Subcutaneous adipose tissue (tissue), 4 donors: ENCODE measurements around the gene HOXC12. TPM values are rescaled to one million over a fixed set of nuclear protein-coding genes. Genes with fewer than 3 reads are reported as not detected.

ENCODE experiments used
- CTCF ChIP-seq: fragments of 450-650 bp; IDR thresholded peaks from one replicate; pipeline ENCODE4 v1.5.1; 2016; ENCODE audit warnings: low read depth, mild to moderate bottlenecking, control low read depth, antibody characterized with exemption, moderate library complexity
- small RNA-seq: library from RNA; depleted of rRNA; stranded (forward); fragments of <200 nt; gene quantifications from one replicate; pipeline ENCODE3, GENCODE V24; 2016
- total RNA-seq, 4 donors: library from RNA; depleted of rRNA; stranded (reverse); fragments of >200 nt; gene quantifications; one replicate each; pipeline ENCODE4 v1.1.0, GENCODE V29; 2016

HOXC12 gene
- total RNA-seq, 4 donors from 2014 or later = 0.17 to 1.8 (median 0.50) TPM

- TF ChIP-seq CTCF = no peak
Observed at GRCh38 chr12:54004841-54005530, 50.3 kb downstream of the HOXC12 start.

- no peak for TF ChIP-seq CTCF
Observed at GRCh38 chr12:54005531-54005852, 50.8 kb downstream of the HOXC12 start.

- no peak for TF ChIP-seq CTCF
Observed at GRCh38 chr12:54005853-54006558, 51.3 kb downstream of the HOXC12 start.

GRCh38 chr12:54006559-54007220 lies 52.0 kb downstream of the HOXC12 start:
- no peak for TF ChIP-seq CTCF

GRCh38 chr12:54007538-54008259 lies 53.0 kb downstream of the HOXC12 start:
- TF ChIP-seq CTCF = no peak

GRCh38 chr12:54008260-54008552 lies 53.5 kb downstream of the HOXC12 start:
- no peak for TF ChIP-seq CTCF

Small RNA genes lying within 50 kb of the gene (small RNA-seq; reads per million reads assigned to genes)
- gene AC012531.3 (not detected), gene AC012531.4 (not detected), gene MIR196A2 (137 reads per million, percentile 98 among the genes with 10 or more reads in this experiment), gene RF01905 (not detected), gene RF01906 (not detected)

Other genes starting within 250 kb of the HOXC12 start
- gene CALCOCO1, start 227.5 kb upstream of the HOXC12 start, total RNA-seq = 100 to 1,000 TPM; 149 to 263 (median 237) TPM
- not detected for gene CISTR, start 202.9 kb upstream of the HOXC12 start, total RNA-seq
- gene HOXC13, start 16.1 kb upstream of the HOXC12 start, total RNA-seq = 1 to 10 TPM in 1 of 4 donors, under 1 TPM in 1, not detected in 2; 0.34 to 1.1 TPM
- gene HOXC11, start 18.2 kb downstream of the HOXC12 start, total RNA-seq = under 1 TPM in 3 of 4 donors, not detected in 1; 0.38 to 0.51 (median 0.44) TPM
- gene HOTAIR, start 20.1 kb downstream of the HOXC12 start, total RNA-seq = 1 to 10 TPM in 1 of 4 donors, under 1 TPM in 3; 0.34 to 3.4 (median 0.61) TPM
- gene HOXC10, start 30.2 kb downstream of the HOXC12 start, total RNA-seq = 10 to 100 TPM in 3 of 4 donors, 1 to 10 TPM in 1; 7.6 to 20.9 (median 12.0) TPM
- 10 to 100 TPM in 3 of 4 donors, 1 to 10 TPM in 1; 7.6 to 25.1 (median 13.0) TPM for gene HOXC9, start 45.3 kb downstream of the HOXC12 start, total RNA-seq
- 1 to 10 TPM; 2.0 to 5.3 (median 2.7) TPM for gene HOXC8, start 54.1 kb downstream of the HOXC12 start, total RNA-seq
- 1 to 10 TPM; 2.5 to 5.5 (median 5.2) TPM for gene HOXC6, start 73.5 kb downstream of the HOXC12 start, total RNA-seq
- 1 to 10 TPM in 1 of 4 donors, under 1 TPM in 2, not detected in 1; 0.66 to 2.6 (median 0.85) TPM for gene HOXC5, start 78.1 kb downstream of the HOXC12 start, total RNA-seq
- gene HOXC4, start 98.9 kb downstream of the HOXC12 start, total RNA-seq = 1 to 10 TPM; 1.1 to 3.5 (median 2.1) TPM
- gene SMUG1, start 234.1 kb downstream of the HOXC12 start, total RNA-seq = 10 to 100 TPM; 17.1 to 32.8 (median 24.4) TPM